ENCODE measurements around the gene GREM1.

The GREM1 gene

GRCh38 chr15:32685576-32685975 is 32.2 kb upstream of the GREM1 start:
- TF ChIP-seq POLR2A (IDR thresholded peaks at IDR 0.05; ENCODE audit: low read length) (no peak), GATA1 (IDR thresholded peaks at IDR 0.05; ENCODE audit: low read depth, low read length) (no peak)
- no peak for DNase-seq

- DNase-seq: no peak
- no peak for TF ChIP-seq POLR2A (IDR thresholded peaks at IDR 0.05; ENCODE audit: low read length)
- no peak for TF ChIP-seq GATA1 (IDR thresholded peaks at IDR 0.05; ENCODE audit: low read depth, low read length)
These were observed 30.2 kb upstream of the GREM1 start for GRCh38 chr15:32687556-32687955.

GRCh38 chr15:32688151-32688639 is 29.6 kb upstream of the GREM1 start:
- TF ChIP-seq GATA1 (IDR thresholded peaks at IDR 0.05; ENCODE audit: low read depth, low read length) (no peak), POLR2A (IDR thresholded peaks at IDR 0.05; ENCODE audit: low read length) (no peak)
- no peak for DNase-seq

DNA sequence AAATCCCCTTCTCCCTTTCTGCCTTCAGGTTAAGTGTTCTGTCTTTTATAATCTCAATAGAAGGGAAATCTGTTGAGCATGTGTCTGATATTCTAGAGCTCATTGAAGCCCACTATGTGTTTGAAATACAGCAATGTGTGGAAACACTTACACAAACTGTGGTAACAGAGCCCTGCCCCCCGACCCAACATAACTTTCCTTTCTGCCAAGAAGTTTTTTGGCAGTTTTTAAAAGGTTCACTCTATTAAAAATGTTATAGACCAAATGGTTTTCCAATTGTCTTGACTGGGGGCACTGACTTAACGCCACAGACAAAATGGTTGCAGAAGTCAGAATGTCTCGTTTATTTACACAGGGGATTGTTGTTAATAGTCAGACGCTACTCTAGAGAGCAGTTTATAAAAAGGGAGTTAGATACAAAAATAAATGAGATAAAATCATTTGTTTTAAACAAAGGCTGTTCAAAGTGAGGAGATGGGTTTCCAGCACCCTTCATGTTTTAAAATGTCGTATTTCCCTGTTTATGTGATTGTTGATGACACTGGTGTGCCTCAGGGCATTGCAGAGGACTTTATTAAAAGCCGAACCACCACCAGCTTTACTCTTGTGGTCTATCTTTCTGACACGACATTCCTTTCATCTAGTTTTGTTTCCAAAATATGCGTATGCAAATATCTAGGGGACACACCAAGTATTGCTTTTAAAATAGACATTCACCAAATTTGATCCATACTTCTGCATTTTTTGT is 26.7 kb upstream of the GREM1 start:
- TF ChIP-seq POLR2A (IDR thresholded peaks at IDR 0.05; ENCODE audit: low read length) (no peak), GATA1 (IDR thresholded peaks at IDR 0.05; ENCODE audit: low read depth, low read length) (no peak)
- no peak for DNase-seq

GRCh38 chr15:32691689-32692038 is 26.1 kb upstream of the GREM1 start:
- no peak for TF ChIP-seq GATA1 (IDR thresholded peaks at IDR 0.05; ENCODE audit: low read depth, low read length)
- TF ChIP-seq POLR2A (IDR thresholded peaks at IDR 0.05; ENCODE audit: low read length): no peak
- no peak for DNase-seq

- no peak for DNase-seq
- no peak for TF ChIP-seq GATA1 (IDR thresholded peaks at IDR 0.05; ENCODE audit: low read depth, low read length)
These were observed 25.5 kb upstream of the GREM1 start for GRCh38 chr15:32692286-32692685.

DNA sequence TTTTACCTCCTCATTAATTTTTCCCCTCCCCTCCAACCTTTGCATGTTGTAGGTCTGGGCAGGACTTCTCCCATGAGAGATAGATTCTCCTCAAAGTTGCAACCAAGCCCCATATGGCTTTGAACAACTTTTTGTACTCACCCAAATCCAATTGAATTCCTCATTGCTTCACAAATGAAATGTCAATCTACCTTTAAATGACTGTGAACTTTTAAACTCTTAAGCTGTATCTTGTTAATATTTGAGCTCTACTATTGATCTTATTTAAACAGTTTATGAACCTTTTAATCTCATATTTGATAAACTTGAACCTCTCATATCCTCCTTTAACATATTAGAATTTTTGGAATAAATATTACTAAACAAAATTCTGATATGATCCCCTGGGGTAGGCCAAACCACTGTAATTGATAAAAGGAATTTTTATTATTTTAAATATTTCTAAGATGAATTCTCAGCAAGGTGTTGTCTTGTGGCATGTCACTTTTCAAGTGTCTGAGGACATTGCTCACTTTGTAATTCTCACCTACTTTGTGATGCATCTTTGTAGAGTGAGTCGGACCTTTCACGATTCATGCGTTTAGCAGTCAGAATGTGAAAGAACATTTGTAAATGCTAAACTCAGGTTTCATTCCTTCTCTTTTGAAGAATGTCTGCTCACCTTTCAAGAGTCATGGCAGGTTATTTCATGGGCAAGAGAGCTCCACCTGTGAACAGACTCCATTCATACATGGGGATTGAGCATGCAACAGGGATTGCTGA is 23.4 kb upstream of the GREM1 start:
- no peak for TF ChIP-seq GATA1 (IDR thresholded peaks at IDR 0.05; ENCODE audit: low read depth, low read length)
- no peak for TF ChIP-seq POLR2A (IDR thresholded peaks at IDR 0.05; ENCODE audit: low read length)

GRCh38 chr15:32698773-32699390 is 18.9 kb upstream of the GREM1 start:
- DNase-seq: no peak
- TF ChIP-seq GATA1 (IDR thresholded peaks at IDR 0.05; ENCODE audit: low read depth, low read length) (no peak), POLR2A (IDR thresholded peaks at IDR 0.05; ENCODE audit: low read length) (no peak)

More for the DNA sequence above, 23.4 kb upstream of the GREM1 start:
- DNase-seq: no peak

- DNase-seq: no peak
- TF ChIP-seq GATA1 (IDR thresholded peaks at IDR 0.05; ENCODE audit: low read depth, low read length) (no peak), POLR2A (IDR thresholded peaks at IDR 0.05; ENCODE audit: low read length) (no peak)
These were observed 17.2 kb upstream of the GREM1 start for GRCh38 chr15:32700501-32701150.

DNA sequence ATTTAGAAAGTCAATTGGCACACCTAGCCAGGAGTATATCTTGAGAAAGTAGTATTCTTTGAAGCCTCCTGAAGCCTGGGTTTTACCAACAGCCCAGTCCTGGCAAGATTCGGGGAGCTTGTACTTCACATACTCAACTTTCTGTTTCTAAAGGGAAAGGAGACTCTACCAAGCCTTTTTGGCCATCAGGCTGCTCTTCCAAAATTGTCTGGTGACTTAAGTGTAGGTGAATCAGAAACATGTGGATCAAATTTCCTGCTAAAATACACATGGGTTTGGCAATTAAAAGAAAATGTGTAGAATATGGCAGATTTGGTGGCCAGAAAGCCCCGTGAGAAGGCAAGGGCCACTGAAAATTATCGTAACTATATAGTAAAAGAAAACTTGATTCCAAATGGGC is 15.9 kb upstream of the GREM1 start:
- DNase-seq: no peak
- TF ChIP-seq POLR2A (IDR thresholded peaks at IDR 0.05; ENCODE audit: low read length) (no peak), GATA1 (IDR thresholded peaks at IDR 0.05; ENCODE audit: low read depth, low read length) (no peak)

GRCh38 chr15:32704395-32704981 is 13.3 kb upstream of the GREM1 start:
- no peak for TF ChIP-seq POLR2A (IDR thresholded peaks at IDR 0.05; ENCODE audit: low read length)
- no peak for TF ChIP-seq GATA1 (IDR thresholded peaks at IDR 0.05; ENCODE audit: low read depth, low read length)
- DNase-seq: no peak

GRCh38 chr15:32705446-32705845 is 12.4 kb upstream of the GREM1 start:
- TF ChIP-seq GATA1 (IDR thresholded peaks at IDR 0.05; ENCODE audit: low read depth, low read length): no peak
- TF ChIP-seq POLR2A (IDR thresholded peaks at IDR 0.05; ENCODE audit: low read length): no peak
- DNase-seq: no peak

GRCh38 chr15:32706704-32707103 is 11.1 kb upstream of the GREM1 start:
- no peak for DNase-seq
- TF ChIP-seq POLR2A (IDR thresholded peaks at IDR 0.05; ENCODE audit: low read length) (no peak), GATA1 (IDR thresholded peaks at IDR 0.05; ENCODE audit: low read depth, low read length) (no peak)

DNA sequence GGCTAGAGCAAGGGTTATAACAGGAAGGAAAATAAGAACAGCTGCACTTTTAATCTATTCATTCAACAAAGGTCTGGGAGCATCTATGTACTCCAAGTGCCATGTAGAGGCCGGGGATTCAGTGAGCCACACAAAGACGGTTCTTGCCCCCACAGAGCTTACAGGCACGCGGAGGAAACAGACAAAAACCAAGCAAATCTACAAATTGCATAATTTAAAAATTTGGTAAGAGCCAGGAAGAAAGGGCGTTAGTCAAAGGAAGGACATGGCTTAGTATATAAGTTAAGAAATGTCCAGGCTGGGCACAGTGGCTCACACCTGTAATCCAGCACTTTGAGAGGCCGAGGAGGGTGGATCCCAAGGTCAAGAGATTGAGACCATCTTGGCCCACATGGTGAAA is 10.4 kb upstream of the GREM1 start:
- no peak for DNase-seq
- TF ChIP-seq GATA1 (IDR thresholded peaks at IDR 0.05; ENCODE audit: low read depth, low read length) (no peak), POLR2A (IDR thresholded peaks at IDR 0.05; ENCODE audit: low read length) (no peak)
